DMS 273 (cell line): ENCODE measurements around the gene PCDHGA5.
"Not testable (repeated sequence)": the region's sequence is repeated elsewhere in the genome, so short reads cannot be mapped to it uniquely, and the experiment has no call there.

Source experiments
- DNase-seq: peaks from one replicate; lab custom pipeline; 2025; ENCODE audit not compliant: unreplicated experiment; lab: John Stamatoyannopoulos, UW

The PCDHGA5 gene

DNA sequence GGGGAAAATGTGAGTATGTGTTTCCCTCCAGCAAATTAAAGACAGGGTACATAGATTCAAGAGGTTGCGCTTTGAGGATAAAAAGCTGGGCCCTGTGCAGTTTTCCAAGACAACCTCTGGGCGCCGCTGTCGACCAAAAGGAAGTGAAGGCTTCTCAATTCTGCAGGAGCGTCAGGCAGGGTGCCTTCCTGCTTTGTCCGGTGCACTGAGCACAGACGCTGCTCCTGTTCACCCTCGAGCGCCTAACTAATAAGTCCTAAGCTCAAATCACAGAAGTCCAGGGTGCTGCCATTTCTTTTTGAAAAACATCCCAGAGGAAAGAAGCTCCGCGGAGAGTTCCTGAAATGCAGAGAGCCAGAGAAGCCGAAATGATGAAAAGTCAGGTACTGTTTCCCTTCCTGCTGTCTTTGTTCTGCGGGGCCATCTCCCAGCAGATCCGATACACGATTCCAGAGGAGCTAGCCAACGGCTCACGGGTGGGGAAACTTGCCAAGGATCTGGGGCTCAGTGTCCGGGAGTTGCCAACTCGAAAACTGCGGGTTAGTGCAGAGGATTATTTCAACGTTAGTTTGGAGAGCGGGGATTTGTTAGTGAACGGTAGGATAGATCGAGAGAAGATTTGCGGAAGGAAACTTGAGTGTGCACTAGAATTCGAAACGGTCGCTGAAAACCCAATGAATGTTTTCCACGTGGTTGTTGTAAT lies 13.9 kb upstream of the PCDHGA5 start, which contains the start of gene PCDHGB1:
Gene PCDHGB1, plus strand, starts transcription at position 183 of the 703 bp plus-strand sequence. Its CDS starts 162 bp downstream, at position 345.
- peak; percentile 88 for DNase-seq

DNA sequence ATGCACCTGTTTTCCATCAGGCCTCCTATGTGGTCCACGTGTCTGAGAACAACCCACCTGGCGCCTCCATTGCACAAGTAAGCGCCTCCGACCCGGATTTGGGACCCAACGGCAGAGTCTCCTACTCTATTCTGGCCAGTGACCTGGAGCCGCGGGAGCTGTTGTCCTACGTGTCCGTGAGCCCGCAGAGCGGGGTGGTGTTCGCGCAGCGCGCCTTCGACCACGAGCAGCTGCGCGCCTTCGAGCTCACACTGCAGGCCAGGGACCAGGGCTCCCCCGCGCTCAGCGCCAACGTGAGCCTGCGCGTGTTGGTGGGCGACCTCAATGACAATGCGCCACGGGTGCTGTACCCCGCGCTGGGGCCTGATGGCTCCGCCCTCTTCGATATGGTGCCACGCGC lies 12.4 kb upstream of the PCDHGA5 start:
- no peak for DNase-seq

DNA sequence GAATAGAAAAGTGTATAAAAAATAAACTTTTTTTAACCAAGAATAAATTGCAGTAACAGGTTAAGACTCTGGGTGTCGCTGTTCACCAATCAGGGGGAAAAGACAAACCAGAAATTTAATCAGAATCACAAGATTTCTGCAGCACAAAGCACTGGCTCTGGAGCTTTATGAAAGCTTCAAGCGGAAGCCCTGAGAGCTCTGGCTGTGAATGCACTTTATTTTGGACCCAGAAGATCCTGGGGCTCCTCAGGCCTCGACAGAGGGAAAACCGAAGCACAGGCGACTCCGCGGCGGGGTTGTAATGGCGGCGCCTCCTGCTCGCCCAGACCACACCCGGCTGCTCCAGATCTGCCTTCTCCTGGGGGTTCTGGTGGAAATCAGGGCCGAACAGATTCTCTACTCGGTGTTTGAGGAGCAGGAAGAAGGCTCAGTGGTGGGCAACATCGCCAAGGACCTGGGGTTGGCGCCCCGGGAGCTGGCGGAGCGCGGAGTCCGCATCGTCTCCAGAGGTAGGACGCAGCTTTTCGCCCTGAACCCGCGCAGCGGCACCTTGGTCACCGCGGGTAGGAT lies 9.0 kb upstream of the PCDHGA5 start, which contains the start of gene PCDHGA4:
Gene PCDHGA4, plus strand, starts transcription at position 122 of the 570 bp plus-strand sequence. Its CDS starts 87 bp downstream, at position 209.
- peak; percentile 13 for DNase-seq

DNA sequence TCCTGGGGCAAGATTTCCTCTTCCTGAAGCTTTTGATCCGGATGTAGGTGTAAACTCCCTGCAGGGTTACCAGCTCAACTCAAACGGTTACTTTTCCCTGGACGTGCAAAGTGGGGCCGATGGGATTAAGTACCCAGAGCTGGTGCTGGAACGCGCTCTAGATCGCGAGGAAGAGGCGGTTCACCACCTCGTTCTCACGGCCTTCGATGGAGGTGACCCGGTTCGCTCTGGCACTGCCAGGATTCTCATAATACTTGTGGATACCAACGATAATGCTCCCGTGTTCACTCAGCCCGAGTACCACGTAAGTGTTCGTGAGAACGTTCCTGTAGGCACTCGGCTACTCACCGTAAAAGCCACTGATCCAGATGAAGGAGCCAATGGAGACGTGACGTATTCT lies 8.3 kb upstream of the PCDHGA5 start:
- no peak for DNase-seq

DNA sequence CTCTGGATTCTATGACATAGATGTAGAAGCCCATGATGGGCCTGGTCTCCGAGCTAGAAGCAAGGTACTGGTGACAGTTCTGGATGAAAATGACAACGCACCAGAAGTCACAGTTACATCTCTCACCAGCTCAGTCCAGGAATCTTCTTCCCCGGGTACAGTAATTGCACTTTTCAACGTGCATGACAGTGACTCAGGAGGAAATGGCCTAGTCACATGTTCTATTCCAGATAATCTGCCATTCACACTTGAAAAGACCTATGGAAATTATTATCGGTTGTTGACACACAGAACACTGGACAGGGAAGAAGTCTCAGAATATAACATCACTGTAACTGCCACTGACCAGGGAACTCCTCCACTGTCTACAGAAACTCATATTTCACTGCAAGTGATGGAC lies 7.8 kb upstream of the PCDHGA5 start:
- no peak for DNase-seq

DNA sequence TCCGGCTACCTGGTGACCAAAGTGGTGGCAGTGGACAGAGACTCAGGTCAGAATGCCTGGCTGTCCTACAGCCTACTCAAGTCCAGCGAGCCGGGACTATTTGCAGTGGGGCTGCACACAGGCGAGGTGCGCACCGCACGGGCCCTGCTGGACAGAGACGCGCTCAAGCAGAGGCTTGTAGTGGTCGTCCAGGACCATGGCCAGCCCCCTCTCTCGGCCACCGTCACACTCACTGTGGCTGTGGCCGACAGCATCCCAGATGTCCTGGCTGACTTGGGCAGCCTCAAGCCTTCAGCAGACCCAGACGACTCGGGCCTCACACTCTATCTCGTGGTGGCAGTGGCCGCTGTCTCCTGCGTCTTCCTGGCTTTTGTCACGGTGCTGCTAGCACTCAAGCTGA lies 7.0 kb upstream of the PCDHGA5 start:
- no peak for DNase-seq

DNA sequence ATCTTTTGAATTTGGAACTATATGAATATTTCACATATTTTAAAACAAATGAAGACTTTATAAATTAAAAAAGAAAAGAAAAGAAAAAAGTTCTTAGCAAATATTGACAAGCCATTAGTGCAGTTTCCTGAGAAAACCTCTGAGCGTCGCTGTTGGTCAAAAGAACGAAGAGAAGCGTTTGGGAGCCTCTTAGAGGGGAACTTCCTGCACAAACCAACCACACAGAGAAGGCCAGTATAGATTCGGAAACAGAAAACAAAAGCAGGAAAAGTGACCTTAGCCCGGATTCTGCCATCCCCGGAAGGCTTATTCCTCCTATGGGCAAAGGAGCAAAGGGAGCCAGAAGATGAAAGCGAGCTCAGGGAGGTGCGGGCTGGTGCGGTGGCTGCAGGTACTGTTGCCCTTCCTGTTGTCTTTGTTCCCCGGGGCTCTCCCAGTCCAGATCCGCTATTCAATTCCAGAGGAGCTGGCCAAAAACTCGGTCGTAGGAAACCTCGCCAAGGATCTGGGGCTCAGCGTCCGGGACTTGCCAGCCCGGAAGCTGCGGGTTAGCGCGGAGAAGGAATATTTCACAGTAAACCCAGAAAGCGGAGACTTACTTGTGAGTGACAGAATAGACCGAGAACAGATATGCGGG lies 4.1 kb upstream of the PCDHGA5 start, which contains the start of gene PCDHGB2:
Gene PCDHGB2, plus strand, starts transcription at position 205 of the 637 bp plus-strand sequence. Its CDS starts 142 bp downstream, at position 347.
- peak; percentile 11 for DNase-seq

DNA sequence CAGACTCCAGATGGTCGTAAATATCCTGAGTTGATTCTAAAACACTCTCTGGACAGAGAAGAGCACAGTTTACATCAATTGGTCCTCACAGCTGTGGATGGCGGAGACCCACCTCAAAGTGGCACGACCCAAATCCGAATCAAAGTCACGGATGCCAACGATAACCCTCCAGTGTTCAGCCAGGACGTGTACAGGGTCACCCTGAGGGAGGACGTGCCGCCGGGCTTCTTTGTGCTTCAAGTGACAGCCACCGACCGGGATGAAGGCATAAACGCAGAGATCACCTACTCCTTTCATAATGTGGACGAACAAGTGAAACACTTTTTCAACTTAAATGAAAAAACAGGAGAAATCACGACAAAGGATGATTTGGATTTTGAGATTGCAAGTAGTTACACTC lies 3.3 kb upstream of the PCDHGA5 start:
- no peak for DNase-seq

DNA sequence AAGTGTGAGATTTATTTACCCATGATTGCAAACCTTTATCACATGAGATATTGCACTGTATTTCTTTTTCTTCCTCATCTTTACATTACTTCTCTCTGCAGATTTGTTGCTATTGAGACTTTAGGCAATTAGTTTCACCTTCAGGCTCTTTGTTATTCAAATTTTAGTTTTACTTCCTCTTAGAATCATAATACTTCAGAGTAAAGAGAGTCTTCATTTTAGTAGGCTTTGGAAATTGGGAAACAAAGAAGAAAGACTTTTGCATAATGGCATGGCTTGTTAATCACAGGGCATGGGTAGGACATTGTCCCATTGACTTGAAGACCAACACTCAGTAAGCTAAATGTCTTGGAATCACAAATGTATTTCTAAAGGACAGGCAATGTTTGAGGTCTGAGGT lies 1.2 kb upstream of the PCDHGA5 start:
- DNase-seq: no peak

DNA sequence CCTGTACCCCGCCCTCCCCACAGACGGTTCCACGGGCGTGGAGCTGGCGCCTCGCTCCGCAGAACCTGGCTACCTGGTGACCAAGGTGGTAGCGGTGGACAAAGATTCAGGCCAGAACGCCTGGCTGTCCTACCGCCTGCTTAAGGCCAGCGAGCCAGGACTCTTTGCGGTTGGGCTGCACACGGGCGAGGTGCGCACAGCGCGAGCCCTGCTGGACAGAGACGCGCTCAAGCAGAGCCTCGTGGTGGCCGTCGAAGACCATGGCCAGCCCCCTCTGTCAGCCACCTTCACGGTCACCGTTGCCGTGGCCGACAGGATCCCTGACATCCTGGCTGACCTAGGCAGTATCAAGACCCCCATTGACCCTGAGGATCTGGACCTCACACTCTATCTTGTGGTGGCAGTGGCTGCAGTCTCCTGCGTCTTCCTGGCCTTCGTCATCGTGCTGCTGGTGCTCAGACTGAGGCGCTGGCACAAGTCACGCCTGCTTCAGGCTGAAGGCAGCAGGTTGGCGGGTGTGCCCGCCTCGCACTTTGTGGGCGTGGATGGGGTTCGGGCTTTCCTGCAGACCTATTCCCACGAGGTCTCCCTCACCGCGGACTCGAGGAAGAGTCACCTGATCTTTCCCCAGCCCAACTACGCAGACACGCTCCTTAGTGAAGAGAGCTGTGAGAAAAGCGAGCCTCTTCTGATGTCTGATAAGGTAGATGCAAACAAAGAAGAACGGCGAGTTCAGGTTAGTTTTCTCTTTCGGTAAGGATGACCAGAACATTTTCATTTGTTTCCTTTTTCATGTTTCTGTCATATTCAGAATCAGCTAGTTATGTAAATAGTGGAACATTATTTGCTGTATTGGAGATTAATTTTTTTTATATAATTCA lies 2.3 kb downstream of the PCDHGA5 start:
- no peak for DNase-seq

DNA sequence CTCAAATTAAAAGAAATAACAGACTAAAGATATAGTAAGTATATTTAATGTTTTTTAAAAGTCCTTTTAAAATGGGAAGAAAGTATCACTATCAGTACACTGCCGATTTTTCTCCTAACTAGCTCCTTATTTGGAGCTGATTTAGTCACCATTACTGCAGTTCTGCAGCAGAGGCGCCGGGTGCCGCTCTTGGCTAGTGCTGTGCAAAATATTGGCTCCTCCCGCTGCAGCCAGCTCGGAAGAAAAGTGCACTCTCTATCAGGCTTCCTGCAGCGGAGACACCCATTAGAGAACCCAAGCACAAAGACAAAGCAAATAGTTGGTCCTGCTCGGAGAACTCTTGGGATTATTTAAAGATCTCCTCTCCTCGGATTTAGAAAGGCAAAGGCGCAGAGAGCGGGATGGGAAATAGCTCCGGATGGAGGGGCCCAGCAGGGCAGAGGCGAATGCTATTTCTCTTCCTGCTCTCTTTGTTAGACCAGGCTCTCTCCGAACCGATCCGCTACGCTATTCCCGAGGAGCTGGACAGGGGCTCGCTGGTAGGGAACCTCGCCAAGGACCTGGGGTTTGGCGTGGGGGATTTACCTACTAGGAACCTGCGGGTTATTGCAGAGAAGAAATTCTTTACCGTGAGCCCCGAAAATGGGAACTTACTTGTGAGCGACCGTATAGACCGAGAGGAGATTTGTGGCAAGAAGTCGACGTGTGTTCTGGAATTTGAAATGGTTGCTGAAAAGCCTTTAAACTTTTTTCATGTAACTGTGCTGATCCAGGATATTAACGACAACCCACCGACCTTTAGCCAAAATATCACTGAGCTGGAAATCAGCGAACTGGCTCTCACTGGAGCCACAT lies 6.3 kb downstream of the PCDHGA5 start, which contains the start of gene PCDHGB3:
Gene PCDHGB3, plus strand, starts transcription at position 249 of the 855 bp plus-strand sequence. Its CDS starts 153 bp downstream, at position 402.
- no peak for DNase-seq

DNA sequence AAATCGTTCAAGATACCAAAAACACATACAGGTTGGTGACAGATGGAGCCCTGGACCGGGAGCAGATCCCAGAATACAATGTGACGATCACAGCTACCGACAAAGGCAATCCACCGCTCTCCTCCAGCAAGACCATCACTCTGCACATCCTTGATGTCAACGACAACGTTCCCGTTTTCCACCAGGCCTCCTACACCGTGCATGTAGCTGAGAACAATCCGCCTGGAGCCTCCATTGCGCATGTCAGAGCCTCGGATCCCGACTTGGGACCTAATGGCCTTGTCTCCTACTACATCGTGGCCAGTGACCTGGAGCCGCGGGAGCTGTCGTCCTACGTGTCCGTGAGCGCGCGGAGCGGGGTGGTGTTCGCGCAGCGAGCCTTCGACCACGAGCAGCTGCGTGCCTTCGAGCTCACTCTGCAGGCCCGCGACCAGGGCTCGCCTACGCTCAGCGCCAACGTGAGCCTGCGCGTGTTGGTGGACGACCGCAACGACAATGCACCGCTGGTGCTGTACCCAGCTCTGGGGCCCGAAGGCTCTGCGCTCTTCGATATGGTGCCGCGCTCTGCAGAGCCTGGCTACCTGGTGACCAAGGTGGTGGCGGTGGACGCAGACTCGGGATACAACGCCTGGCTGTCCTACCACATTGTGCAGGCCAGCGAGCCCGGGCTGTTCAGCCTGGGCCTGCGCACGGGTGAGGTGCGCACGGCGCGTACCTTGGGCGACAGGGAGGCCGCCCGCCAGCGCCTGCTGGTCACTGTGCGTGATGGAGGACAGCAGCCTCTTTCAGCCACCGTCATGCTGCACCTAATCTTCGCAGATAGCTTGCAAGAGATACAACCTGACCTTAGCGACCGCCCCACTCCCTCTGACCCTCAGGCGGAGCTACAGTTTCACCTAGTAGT lies 7.9 kb downstream of the PCDHGA5 start:
- no peak for DNase-seq

DNA sequence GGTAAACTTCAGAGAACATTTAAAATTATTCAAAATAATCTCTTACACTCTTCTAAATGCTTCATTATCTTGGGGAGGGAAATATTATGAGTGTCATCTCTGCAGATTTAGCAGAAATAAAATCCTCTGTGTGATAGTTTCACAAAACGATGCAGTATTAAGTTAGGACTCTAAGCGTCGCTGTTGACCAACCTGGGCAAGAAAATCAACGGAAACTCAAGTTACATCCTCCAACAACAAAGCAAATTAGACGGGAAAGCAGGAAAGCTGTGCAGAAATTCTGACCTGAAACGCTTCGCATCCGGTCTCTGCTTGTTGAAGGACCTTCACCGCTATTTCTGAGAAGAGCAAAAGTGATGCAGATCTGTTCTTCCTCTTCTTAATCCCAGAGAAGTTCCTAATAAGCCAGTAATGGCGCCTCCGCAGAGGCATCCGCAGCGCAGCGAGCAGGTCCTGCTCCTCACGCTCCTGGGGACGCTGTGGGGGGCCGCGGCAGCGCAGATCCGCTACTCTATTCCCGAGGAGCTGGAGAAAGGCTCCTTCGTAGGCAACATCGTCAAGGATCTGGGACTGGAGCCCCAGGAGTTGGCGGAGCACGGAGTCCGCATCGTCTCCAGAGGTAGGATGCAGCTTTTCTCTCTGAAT lies 9.8 kb downstream of the PCDHGA5 start, which contains the start of gene PCDHGA6:
Gene PCDHGA6, plus strand, starts transcription at position 219 of the 645 bp plus-strand sequence. Its CDS starts 193 bp downstream, at position 412.
- DNase-seq: no peak

DNA sequence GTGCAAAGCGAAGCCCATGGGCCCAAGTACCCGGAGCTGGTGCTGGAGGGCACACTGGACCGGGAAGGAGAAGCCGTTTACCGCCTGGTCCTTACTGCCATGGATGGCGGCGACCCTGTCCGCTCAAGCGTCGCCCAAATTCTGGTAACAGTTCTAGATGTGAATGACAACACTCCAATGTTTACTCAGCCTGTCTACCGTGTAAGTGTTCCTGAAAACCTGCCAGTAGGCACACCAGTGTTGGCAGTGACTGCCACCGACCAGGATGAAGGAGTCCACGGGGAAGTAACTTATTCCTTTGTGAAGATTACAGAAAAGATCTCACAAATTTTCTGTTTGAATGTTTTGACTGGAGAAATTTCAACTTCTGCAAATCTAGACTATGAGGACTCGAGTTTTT lies 10.7 kb downstream of the PCDHGA5 start:
- no peak for DNase-seq

DNA sequence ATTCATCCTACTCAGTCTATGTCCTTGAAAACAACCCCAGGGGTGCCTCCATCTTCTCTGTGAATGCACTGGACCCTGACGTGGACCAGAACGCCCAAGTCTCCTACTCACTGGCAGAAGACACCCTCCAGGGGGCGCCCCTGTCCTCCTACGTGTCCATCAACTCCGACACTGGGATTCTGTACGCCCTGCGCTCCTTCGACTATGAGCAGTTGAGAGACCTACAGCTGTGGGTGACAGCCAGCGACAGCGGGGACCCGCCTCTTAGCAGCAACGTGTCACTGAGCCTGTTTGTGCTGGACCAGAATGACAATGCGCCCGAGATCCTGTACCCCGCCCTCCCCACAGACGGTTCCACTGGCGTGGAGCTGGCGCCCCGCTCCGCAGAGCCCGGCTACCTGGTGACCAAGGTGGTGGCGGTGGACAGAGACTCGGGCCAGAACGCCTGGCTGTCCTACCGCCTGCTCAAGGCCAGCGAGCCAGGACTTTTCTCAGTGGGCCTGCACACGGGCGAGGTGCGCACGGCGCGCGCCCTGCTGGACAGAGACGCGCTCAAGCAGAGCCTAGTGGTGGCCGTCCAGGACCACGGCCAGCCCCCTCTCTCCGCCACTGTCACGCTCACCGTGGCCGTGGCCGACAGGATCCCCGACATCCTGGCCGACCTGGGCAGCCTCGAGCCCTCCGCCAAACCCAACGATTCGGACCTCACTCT lies 11.6 kb downstream of the PCDHGA5 start:
- not testable (repeated sequence) for DNase-seq

DNA sequence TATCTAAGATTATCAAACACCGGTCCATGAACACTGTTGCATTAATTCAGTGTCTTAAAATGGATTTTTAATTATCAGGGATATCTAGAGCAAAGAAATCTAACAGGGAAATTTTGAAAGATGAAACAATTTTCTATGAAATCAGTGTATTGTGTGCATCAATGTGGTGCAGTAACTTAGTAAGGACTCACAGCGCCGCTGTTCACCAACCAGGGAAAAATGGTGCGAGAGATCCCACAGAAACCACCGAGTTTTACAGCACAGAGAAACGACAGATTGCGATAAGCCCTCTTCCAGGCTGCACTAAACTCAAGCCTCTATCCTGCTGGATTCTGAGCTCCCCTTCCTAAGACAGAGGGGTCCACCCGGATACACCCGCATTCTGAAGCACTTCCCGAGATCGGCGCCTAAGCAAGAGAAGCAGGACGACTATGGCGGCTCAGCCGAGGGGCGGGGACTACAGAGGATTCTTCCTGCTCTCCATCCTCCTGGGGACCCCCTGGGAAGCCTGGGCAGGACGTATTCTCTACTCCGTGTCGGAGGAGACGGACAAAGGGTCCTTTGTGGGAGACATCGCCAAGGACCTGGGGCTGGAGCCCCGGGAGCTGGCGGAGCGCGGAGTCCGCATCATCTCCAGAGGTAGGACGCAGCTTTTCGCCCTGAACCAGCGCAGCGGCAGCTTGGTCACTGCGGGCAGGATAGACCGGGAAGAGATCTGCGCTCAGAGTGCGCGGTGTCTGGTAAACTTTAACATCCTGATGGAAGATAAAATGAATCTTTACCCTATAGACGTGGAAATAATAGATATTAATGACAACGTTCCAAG lies 18.7 kb downstream of the PCDHGA5 start, which contains the start of gene PCDHGA7:
Gene PCDHGA7, plus strand, starts transcription at position 274 of the 826 bp plus-strand sequence. Its CDS starts 158 bp downstream, at position 432.
- no peak for DNase-seq

DNA sequence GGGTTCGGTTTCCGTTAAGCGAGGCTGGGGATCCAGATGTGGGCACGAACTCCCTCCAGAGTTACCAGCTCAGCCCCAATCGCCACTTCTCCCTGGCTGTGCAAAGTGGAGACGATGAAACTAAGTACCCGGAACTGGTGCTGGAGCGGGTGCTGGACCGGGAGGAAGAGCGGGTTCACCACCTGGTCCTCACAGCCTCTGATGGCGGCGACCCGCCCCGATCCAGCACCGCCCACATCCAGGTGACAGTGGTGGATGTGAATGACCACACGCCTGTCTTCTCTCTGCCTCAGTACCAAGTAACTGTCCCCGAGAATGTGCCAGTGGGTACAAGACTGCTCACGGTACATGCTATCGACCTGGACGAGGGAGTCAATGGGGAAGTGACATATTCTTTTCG lies 19.4 kb downstream of the PCDHGA5 start:
- DNase-seq: no peak
